PFSK-1 (cell line): ENCODE results near the gene TUBB. TPM values are rescaled to one million over a fixed set of nuclear protein-coding genes. Genes with fewer than 3 reads are reported as not detected.

ENCODE experiments used
- FOXP2 ChIP-seq: optimal IDR thresholded peaks from 2 replicates; pipeline ENCODE3; 2011; ENCODE audit warnings: borderline replicate concordance, control low read depth, inconsistent platforms; ENCODE audit not compliant: insufficient read depth; ENCODE audit errors: extremely low read length, extremely low read depth
- POLR2AphosphoS5 ChIP-seq: IDR thresholded peaks from 2 replicates; pipeline ENCODE4 v1.6.1; 2012; ENCODE audit warnings: low read depth, mild to moderate bottlenecking, control low read depth, low read length, moderate library complexity
- REST ChIP-seq, 2 experiments: IDR thresholded peaks; 2 replicates each; pipeline versions ENCODE4 v1.6.1 to v1.8.0; 2011 to 2012; ENCODE audit warnings: low read depth in 2 of 2, low read length in 2 of 2, control low read depth in 1 of 2, inconsistent platforms in 1 of 2, mild to moderate bottlenecking in 1 of 2, moderate library complexity in 1 of 2; ENCODE audit not compliant: insufficient read depth in 1 of 2
- SIN3A ChIP-seq: IDR thresholded peaks from 2 replicates; pipeline ENCODE4 v1.6.1; 2012; ENCODE audit warnings: mild to moderate bottlenecking, low read length, moderate library complexity, borderline replicate concordance; ENCODE audit not compliant: insufficient read depth
- TAF1 ChIP-seq: IDR thresholded peaks from 2 replicates; pipeline ENCODE4 v1.6.1; 2012; ENCODE audit warnings: low read length, control low read depth, borderline replicate concordance; ENCODE audit not compliant: insufficient read depth
- polyA plus RNA-seq: library from polyadenylated mRNA; unstranded; fragments of >200 nt; gene quantifications from one replicate; pipeline ENCODE4 v1.2.1, GENCODE V29; 2012; ENCODE audit warnings: low read depth, missing spikeins; ENCODE audit not compliant: insufficient read length

Gene TUBB
- polyA plus RNA-seq, result 747 TPM

GRCh38 chr6:30719791-30720737, at the start of gene TUBB:
Gene TUBB (plus strand): TSS chr6:30720352. CDS start chr6:30720507, 155 bp downstream.
- no peak for TF ChIP-seq FOXP2
- TF ChIP-seq SIN3A, result peak; percentile 63; the same call in 1 of the 2 replicates
- peak; percentile 20 to 80; a peak in 2 of 4 replicates for TF ChIP-seq REST (IDR thresholded peaks at IDR 0.05; ENCODE audit: insufficient read depth in 1 of 2, low read depth in 2 of 2, low read length in 2 of 2)
- TF ChIP-seq POLR2AphosphoS5, result peak; percentile 99
- TF ChIP-seq TAF1, result peak; percentile 99

- TF ChIP-seq REST (IDR thresholded peaks at IDR 0.05; ENCODE audit: insufficient read depth in 1 of 2, low read depth in 2 of 2, low read length in 2 of 2), result no peak
- no peak for TF ChIP-seq FOXP2
- no peak for TF ChIP-seq POLR2AphosphoS5
- TF ChIP-seq SIN3A, result no peak
- TF ChIP-seq TAF1, result no peak
Observed at GRCh38 chr6:30670760-30671527, 49.2 kb upstream of the TUBB start.

- TF ChIP-seq POLR2AphosphoS5, result peak; percentile 85
- TF ChIP-seq REST (IDR thresholded peaks at IDR 0.05; ENCODE audit: insufficient read depth in 1 of 2, low read depth in 2 of 2, low read length in 2 of 2), result peak in 1 of 2 experiments; percentile 57; a peak in 1 of 4 replicates
- TF ChIP-seq TAF1, result peak; percentile 77; the same call in 1 of the 2 replicates
- peak; percentile 89 for TF ChIP-seq SIN3A
- TF ChIP-seq FOXP2, result no peak
Observed at GRCh38 chr6:30672445-30673253, 47.5 kb upstream of the TUBB start, which contains the start of gene DHX16. Gene DHX16 (minus strand): TSS chr6:30673006. CDS start chr6:30672841, 165 bp downstream.

GRCh38 chr6:30676660-30677285, 43.4 kb upstream of the TUBB start:
- TF ChIP-seq FOXP2 (no peak), SIN3A (no peak), TAF1 (no peak), POLR2AphosphoS5 (no peak), REST (IDR thresholded peaks at IDR 0.05; ENCODE audit: insufficient read depth in 1 of 2, low read depth in 2 of 2, low read length in 2 of 2) (no peak)
